LNCaP clone FGC (cell line): Measurements from ENCODE around the gene MMP24.
A peak's percentile ranks its signal among the peaks of the same experiment; 100 is the strongest.

Source experiments
- DNase-seq: peaks from one replicate; pipeline ENCODE4 v3.0.0-alpha.2; 2011; ENCODE audit warnings: low read depth
- H3K4me3 ChIP-seq: 2 replicates; pipeline ENCODE4 v1.5.1; 2011; ENCODE audit warnings: mild to moderate bottlenecking, low read depth, low read length, control low read depth
- CTCF ChIP-seq: IDR thresholded peaks from 2 replicates; pipeline ENCODE4 v1.5.1; 2012; ENCODE audit warnings: mild to moderate bottlenecking; ENCODE audit not compliant: control insufficient read depth, insufficient read depth; ENCODE audit errors: extremely low read depth

Gene MMP24

GRCh38 chr20:35318502-35319157, 92.1 kb downstream of the MMP24 start:
- H3K4me3 ChIP-seq = peak overlapping the region; percentile 26; the same call in 1 of the 2 replicates
- TF ChIP-seq CTCF = no peak
- peak; percentile 99 for DNase-seq

GRCh38 chr20:35319192-35319870, 92.8 kb downstream of the MMP24 start:
- no peak overlapping the region for H3K4me3 ChIP-seq
- TF ChIP-seq CTCF = no peak
- peak; percentile 97 for DNase-seq

GRCh38 chr20:35319871-35320197, 93.3 kb downstream of the MMP24 start:
- no peak for DNase-seq
- TF ChIP-seq CTCF = no peak
- H3K4me3 ChIP-seq = no peak overlapping the region

- TF ChIP-seq CTCF = no peak
- no peak overlapping the region for H3K4me3 ChIP-seq
- no peak for DNase-seq
These were observed 94.1 kb downstream of the MMP24 start for GRCh38 chr20:35320396-35321126.

- TF ChIP-seq CTCF = no peak
- no peak for DNase-seq
- H3K4me3 ChIP-seq = no peak overlapping the region
These were observed 98.9 kb downstream of the MMP24 start for GRCh38 chr20:35325401-35325800.

- no peak overlapping the region for H3K4me3 ChIP-seq
- no peak for DNase-seq
- TF ChIP-seq CTCF = no peak
These were observed 99.7 kb downstream of the MMP24 start for GRCh38 chr20:35326021-35326739.
